ENCODE measurements around the gene WDR70. TPM values are rescaled to one million over a fixed set of nuclear protein-coding genes. Genes with fewer than 3 reads are reported as not detected.

Gene WDR70
- total RNA-seq, 4 donors from 2014 or later, result 24.7 to 200 (median 29.9) TPM

GRCh38 chr5:37717276-37717612 is 338.1 kb downstream of the WDR70 start:
- in situ Hi-C loops (cut with MboI; ENCODE audit: low pct_ligation_motif_present in 1 of 4, low pct_unique_long_range_greater_than_20kb in 1 of 4, low sequenced_read_pairs in 3 of 4), result no loop called here
- no peak for DNase-seq
- Histone ChIP-seq H3K9me3 (no peaks in the 10 kb centered on the region), H3K4me1 (peaks cover 14 to 24% (median 19%) of the 10 kb centered on the region in 4 donors), H3K36me3 (no peaks in the 10 kb centered on the region), H3K27ac (peak overlapping the region; percentile 34 to 56 (median 44)), H3K27me3 (no peaks in the 10 kb centered on the region), H3K4me3 (no peak overlapping the region)
- intact Hi-C loops (cut with DNase I; ENCODE audit: low total_unique reads), result no loop called here
- 20 to 35% methylated on average over 1 to 2 of the region's 2 CpGs for WGBS, 2 donors (ENCODE audit: low coverage in 1 of 2)
- no peak for TF ChIP-seq POLR2AphosphoS5 (IDR thresholded peaks at IDR 0.05)
- TF ChIP-seq EP300 (IDR thresholded peaks at IDR 0.05; ENCODE audit: low read depth), result no peak
- TF ChIP-seq POLR2A (IDR thresholded peaks at IDR 0.05), result no peak
- no peak for TF ChIP-seq CTCF (IDR thresholded peaks at IDR 0.05)

DNA sequence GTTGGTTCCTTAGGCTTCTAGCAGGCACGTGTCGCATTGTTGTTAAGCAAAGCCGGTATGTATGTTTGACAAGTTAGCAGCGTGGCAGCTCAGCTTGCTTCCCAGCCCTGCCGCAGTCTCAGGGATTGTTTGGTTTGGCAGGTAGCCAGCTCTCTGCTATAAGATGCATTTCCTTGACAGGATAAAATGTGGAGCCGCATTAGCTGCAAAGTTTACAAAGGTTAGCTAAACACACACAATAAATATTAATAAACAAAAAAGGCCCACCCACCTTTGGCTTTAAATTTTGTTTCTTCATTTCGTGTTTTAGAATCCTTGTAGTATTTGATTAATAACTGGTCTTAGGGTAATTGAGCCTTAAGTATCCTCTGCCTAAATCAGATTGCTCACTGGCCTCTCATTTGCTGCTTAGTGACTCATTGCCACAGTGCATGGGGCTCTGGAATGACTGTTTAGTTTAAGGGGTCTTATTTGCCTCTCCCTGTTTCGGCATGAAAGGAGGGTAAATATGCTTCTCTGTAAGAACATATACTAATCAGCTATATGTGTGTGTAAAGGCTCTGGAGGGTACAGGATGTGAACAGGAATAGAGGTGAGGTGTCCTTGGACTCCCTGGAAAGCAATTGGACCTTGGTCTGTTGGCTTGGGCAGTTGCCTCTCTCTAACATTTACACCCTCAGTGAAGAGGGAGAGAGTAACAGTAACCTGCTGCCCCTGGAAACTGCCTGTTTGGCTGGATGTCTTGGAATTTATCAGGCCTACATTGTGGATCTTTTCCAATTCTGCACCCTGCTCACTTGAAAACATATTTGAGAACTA is 338.7 kb downstream of the WDR70 start:
- Histone ChIP-seq H3K36me3 (no peaks in the 10 kb centered on the region), H3K27me3 (no peaks in the 10 kb centered on the region), H3K27ac (peak overlapping the region; percentile 34 to 56 (median 44)), H3K9me3 (no peaks in the 10 kb centered on the region), H3K4me1 (peaks cover 14 to 24% (median 19%) of the 10 kb centered on the region in 4 donors), H3K4me3 (no peak overlapping the region)
- peak; percentile 80 for DNase-seq
- intact Hi-C loops (cut with DNase I; ENCODE audit: low total_unique reads) (no loop called here), in situ Hi-C loops (cut with MboI; ENCODE audit: low pct_ligation_motif_present in 1 of 4, low pct_unique_long_range_greater_than_20kb in 1 of 4, low sequenced_read_pairs in 3 of 4) (no loop called here)
- 22 to 32% methylated on average over 1 to 8 of the region's 8 CpGs for WGBS, 2 donors (ENCODE audit: low coverage in 1 of 2)
- TF ChIP-seq CTCF (IDR thresholded peaks at IDR 0.05) (no peak), POLR2AphosphoS5 (IDR thresholded peaks at IDR 0.05) (peak in 1 of 3 donors; percentile 21)

- H3K27ac ChIP-seq, result no peak overlapping the region
- DNase-seq, result no peak
- 78 to 80% methylated on average over 2 of the region's 2 CpGs for WGBS, 2 donors (ENCODE audit: low coverage in 1 of 2)
- intact Hi-C loops (cut with DNase I; ENCODE audit: low total_unique reads) (no loop called here), in situ Hi-C loops (cut with MboI; ENCODE audit: low pct_ligation_motif_present in 1 of 4, low pct_unique_long_range_greater_than_20kb in 1 of 4, low sequenced_read_pairs in 3 of 4) (no loop called here)
- H3K4me3 ChIP-seq, result no peak overlapping the region
- TF ChIP-seq POLR2AphosphoS5 (IDR thresholded peaks at IDR 0.05) (no peak), CTCF (IDR thresholded peaks at IDR 0.05) (no peak), POLR2A (IDR thresholded peaks at IDR 0.05) (no peak), EP300 (IDR thresholded peaks at IDR 0.05; ENCODE audit: low read depth) (no peak)
- H3K4me1 ChIP-seq, result peaks cover 14 to 24% (median 19%) of the 10 kb centered on the region in 4 donors
- H3K27me3 ChIP-seq, result no peaks in the 10 kb centered on the region
- H3K9me3 ChIP-seq, result no peaks in the 10 kb centered on the region
- H3K36me3 ChIP-seq, result no peaks in the 10 kb centered on the region
Measured at GRCh38 chr5:37720550-37720952, 341.4 kb downstream of the WDR70 start.

DNA sequence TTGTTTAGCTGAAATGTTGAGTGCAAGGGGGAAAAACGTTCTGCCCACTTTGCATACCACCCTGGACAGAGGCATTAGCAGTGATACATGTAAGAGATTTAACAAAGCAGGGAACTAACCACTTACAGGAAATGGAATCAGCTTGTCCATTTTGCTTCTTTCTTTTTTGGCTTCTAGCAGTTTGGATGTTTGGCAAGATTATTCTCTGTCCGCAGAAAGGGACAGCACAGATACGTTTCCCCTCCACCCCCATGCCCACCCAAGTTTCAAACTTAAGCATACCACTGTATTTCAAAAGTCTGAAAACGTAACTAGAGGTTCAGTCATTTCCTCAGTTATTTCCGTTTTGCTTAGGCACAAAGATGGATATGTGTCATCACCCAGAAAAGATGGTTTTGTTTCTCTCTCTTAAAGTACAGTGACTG is 342.3 kb downstream of the WDR70 start:
- intact Hi-C loops (cut with DNase I; ENCODE audit: low total_unique reads) (no loop called here), in situ Hi-C loops (cut with MboI; ENCODE audit: low pct_ligation_motif_present in 1 of 4, low pct_unique_long_range_greater_than_20kb in 1 of 4, low sequenced_read_pairs in 3 of 4) (no loop called here)
- Histone ChIP-seq H3K4me1 (peaks cover 14 to 22% (median 19%) of the 10 kb centered on the region in 4 donors), H3K4me3 (no peak overlapping the region), H3K36me3 (no peaks in the 10 kb centered on the region), H3K27ac (peak overlapping the region in 1 of 4 donors; percentile 14), H3K27me3 (no peaks in the 10 kb centered on the region), H3K9me3 (no peaks in the 10 kb centered on the region)
- WGBS, 2 donors (ENCODE audit: low coverage in 1 of 2), result 53 to 54% methylated on average over 5 of the region's 5 CpGs
- TF ChIP-seq EP300 (IDR thresholded peaks at IDR 0.05; ENCODE audit: low read depth), result no peak
- no peak for TF ChIP-seq CTCF (IDR thresholded peaks at IDR 0.05)
- no peak for TF ChIP-seq POLR2A (IDR thresholded peaks at IDR 0.05)
- DNase-seq, result no peak

All from transverse colon (tissue), 4 donors.